ENCODE results near the gene SYPL1.

GRCh38 chr7:106083717-106084116 is 28.4 kb downstream of the SYPL1 start:
- no peak for TF ChIP-seq TAF1 (IDR thresholded peaks at IDR 0.05; ENCODE audit: borderline replicate concordance, insufficient read depth, low read length)
- TF ChIP-seq SIN3A (IDR thresholded peaks at IDR 0.05; ENCODE audit: borderline replicate concordance, insufficient read depth, low read length), result no peak
- TF ChIP-seq POLR2AphosphoS5 (IDR thresholded peaks at IDR 0.05; ENCODE audit: low read depth, low read length), result no peak
- no peak for TF ChIP-seq REST (IDR thresholded peaks at IDR 0.05; ENCODE audit: insufficient read depth in 1 of 2, low read depth in 2 of 2, low read length in 2 of 2)
- TF ChIP-seq FOXP2 (optimal IDR thresholded peaks at IDR 0.05; ENCODE audit: borderline replicate concordance, extremely low read depth, extremely low read length, insufficient read depth), result no peak

Measured in PFSK-1 (cell line).